HFF-Myc (cell line): ENCODE measurements around the gene SLC17A9.
"Not testable (repeated sequence)": the region's sequence is repeated elsewhere in the genome, so short reads cannot be mapped to it uniquely, and the experiment has no call there.

Experiments
- DNase-seq: peaks from one replicate; pipeline ENCODE4 v3.0.0-alpha.2; 2011; ENCODE audit warnings: low read depth; ENCODE audit errors: extremely low read depth
- H3K4me3 ChIP-seq: replicated peaks from 2 replicates; pipeline ENCODE4 v1.5.1; 2011; ENCODE audit warnings: low read depth, mild to moderate bottlenecking, control low read depth, low read length
- TF ChIP-seq, protein P1 (sequence below): IDR thresholded peaks from 2 replicates; pipeline ENCODE4 v1.5.1; 2012; ENCODE audit warnings: mild to moderate bottlenecking, low read depth, low read length, control low read depth; ENCODE audit errors: missing control alignments

SLC17A9 gene

DNA sequence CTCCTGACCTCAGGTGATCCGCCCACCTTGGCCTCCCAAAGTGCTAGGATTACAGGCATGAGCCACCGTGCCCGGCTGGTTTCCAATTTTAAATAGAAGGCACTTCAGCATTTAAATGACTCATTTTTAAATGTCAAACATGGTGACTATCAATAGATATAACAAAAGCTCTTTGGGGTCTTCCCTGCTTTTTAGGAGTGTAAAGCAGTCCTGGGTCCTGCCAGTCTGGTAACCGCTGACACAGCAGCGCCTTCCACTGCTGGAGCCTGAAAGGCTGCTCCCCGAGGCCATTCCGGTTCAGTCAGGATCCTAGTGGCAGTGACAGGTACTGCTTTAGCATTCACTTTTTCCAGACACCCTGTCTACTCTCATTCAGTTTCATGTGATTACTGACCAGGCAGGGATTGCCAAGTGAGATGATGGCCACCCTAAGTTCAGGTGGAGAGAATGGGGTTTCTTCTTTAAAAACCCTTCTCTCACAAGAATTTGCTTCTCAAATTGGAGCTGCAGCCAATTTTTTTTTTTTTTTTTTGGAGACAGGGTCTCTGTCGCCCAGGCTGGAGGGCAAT lies 31.3 kb upstream of the SLC17A9 start:
- TF ChIP-seq, protein P1, sequence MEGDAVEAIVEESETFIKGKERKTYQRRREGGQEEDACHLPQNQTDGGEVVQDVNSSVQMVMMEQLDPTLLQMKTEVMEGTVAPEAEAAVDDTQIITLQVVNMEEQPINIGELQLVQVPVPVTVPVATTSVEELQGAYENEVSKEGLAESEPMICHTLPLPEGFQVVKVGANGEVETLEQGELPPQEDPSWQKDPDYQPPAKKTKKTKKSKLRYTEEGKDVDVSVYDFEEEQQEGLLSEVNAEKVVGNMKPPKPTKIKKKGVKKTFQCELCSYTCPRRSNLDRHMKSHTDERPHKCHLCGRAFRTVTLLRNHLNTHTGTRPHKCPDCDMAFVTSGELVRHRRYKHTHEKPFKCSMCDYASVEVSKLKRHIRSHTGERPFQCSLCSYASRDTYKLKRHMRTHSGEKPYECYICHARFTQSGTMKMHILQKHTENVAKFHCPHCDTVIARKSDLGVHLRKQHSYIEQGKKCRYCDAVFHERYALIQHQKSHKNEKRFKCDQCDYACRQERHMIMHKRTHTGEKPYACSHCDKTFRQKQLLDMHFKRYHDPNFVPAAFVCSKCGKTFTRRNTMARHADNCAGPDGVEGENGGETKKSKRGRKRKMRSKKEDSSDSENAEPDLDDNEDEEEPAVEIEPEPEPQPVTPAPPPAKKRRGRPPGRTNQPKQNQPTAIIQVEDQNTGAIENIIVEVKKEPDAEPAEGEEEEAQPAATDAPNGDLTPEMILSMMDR, result peak; percentile 45
- H3K4me3 ChIP-seq, result no peak overlapping the region
- DNase-seq, result no peak

- TF ChIP-seq, protein P1, result no peak
- no peak for DNase-seq
- H3K4me3 ChIP-seq, result no peak overlapping the region
Measured at GRCh38 chr20:62922451-62922921, 30.0 kb upstream of the SLC17A9 start.

DNA sequence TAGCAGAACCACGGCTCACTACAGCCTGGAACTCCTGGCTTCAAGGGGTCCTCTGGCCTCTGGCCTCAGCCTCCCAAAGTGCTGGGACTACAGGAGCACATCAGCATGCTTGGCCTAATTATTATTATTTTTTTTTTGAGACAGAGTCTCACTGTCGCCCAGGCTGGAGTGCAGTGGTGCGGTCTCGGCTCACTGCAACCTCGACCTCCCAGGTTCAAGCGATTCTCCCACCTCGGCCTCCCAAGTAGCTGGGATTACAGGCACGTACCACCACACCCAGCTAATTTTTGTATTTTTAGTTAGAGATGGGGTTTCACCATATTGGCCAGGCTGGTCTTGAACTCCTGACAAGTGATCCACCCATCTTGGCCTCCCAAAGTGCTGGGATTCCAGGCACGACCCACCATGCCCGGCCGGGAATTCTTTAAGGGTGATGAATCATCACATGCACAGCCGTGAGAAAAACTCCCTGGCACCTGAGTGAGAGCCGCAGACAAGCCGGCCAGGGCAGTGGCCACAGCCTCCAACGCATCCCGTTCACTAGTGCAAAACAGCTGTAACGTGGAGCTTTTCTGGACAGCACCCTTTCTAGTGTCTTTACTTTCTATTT lies 29.3 kb upstream of the SLC17A9 start:
- not testable (repeated sequence) for H3K4me3 ChIP-seq, DNase-seq

DNA sequence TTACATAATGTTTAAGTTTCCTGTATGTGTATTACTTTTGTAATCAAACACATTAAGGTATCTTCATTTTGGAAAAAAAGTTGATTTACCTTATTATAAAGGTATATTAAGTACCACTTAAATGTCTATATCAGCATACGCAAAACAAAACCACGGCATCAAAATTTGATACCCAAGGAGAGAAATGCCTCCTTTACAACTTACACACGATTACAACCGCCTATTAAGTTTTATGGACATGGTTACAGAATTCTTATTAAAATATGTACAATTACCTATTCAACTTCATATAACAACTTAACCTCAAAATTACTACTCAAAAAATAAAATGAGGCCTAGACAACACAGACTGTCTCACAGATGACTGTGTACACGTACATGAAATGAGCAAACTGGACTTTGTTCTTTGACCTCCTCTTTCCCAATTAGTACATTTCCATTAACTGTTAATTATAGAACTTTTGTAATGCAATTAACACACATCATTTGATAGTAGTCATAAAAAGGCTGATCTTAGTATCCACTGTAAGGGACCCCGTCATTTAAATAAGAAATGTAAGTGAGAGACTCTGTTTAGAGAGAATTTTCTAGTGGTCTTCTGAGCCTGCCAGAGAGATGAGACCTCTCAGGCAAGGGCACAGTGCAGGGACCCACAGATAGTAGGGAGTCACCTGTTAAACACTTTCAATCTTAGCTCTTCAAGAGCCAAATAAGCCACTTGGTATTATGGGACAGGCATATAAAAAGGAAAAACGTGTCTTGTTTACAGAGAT lies 28.7 kb upstream of the SLC17A9 start:
- TF ChIP-seq, protein P1, result no peak
- DNase-seq, result no peak
- H3K4me3 ChIP-seq, result peak overlapping the region; percentile 86

GRCh38 chr20:62924442-62925075 lies 27.9 kb upstream of the SLC17A9 start:
- TF ChIP-seq, protein P1, result no peak
- H3K4me3 ChIP-seq, result peak overlapping the region; percentile 86

GRCh38 chr20:62925076-62925419 lies 27.5 kb upstream of the SLC17A9 start:
- H3K4me3 ChIP-seq, result peak overlapping the region; percentile 86
- DNase-seq, result no peak
- TF ChIP-seq, protein P1, result no peak

More at GRCh38 chr20:62924442-62925075, 27.9 kb upstream of the SLC17A9 start:
- DNase-seq, result no peak
